GM04504 (cell line): ENCODE measurements around the gene ADTRP.

Experiments
- DNase-seq: peaks from one replicate; pipeline ENCODE4 v3.0.0-alpha.2; 2012; ENCODE audit warnings: low read depth

The ADTRP gene

GRCh38 chr6:11778648-11779328, at the start of gene ADTRP:
TSS of gene ADTRP (minus strand) at chr6:11778803. CDS start at chr6:11778759, 44 bp downstream.
- DNase-seq = no peak

- no peak for DNase-seq
Measured at GRCh38 chr6:11826779-11827178, 48.2 kb upstream of the ADTRP start.

GRCh38 chr6:11824986-11825385, 46.4 kb upstream of the ADTRP start:
- DNase-seq = no peak

GRCh38 chr6:11822346-11822745, 43.7 kb upstream of the ADTRP start:
- no peak for DNase-seq

- no peak for DNase-seq
Measured at GRCh38 chr6:11821781-11822180, 43.2 kb upstream of the ADTRP start.

GRCh38 chr6:11820821-11821220, 42.2 kb upstream of the ADTRP start:
- no peak for DNase-seq

GRCh38 chr6:11819486-11819885, 40.9 kb upstream of the ADTRP start:
- DNase-seq = no peak

- DNase-seq = no peak
Measured at GRCh38 chr6:11815231-11815630, 36.6 kb upstream of the ADTRP start.

- DNase-seq = no peak
Measured at GRCh38 chr6:11814819-11815218, 36.2 kb upstream of the ADTRP start.

GRCh38 chr6:11814106-11814505, 35.5 kb upstream of the ADTRP start:
- DNase-seq = no peak

- no peak for DNase-seq
Measured at GRCh38 chr6:11813606-11814005, 35.0 kb upstream of the ADTRP start.

GRCh38 chr6:11812951-11813350, 34.3 kb upstream of the ADTRP start:
- no peak for DNase-seq

- no peak for DNase-seq
Measured at GRCh38 chr6:11812439-11812838, 33.8 kb upstream of the ADTRP start.

- no peak for DNase-seq
Measured at GRCh38 chr6:11811644-11812264, 33.2 kb upstream of the ADTRP start.

- no peak for DNase-seq
Measured at GRCh38 chr6:11810854-11811643, 32.4 kb upstream of the ADTRP start.

- DNase-seq = peak; percentile 57
Measured at GRCh38 chr6:11810039-11810541, 31.5 kb upstream of the ADTRP start.

GRCh38 chr6:11808054-11808453, 29.5 kb upstream of the ADTRP start:
- DNase-seq = no peak

- DNase-seq = no peak
Measured at GRCh38 chr6:11806561-11807317, 28.1 kb upstream of the ADTRP start.

GRCh38 chr6:11805259-11806053, 26.9 kb upstream of the ADTRP start:
- DNase-seq = no peak

GRCh38 chr6:11804701-11805100, 26.1 kb upstream of the ADTRP start:
- DNase-seq = no peak

GRCh38 chr6:11804135-11804534, 25.5 kb upstream of the ADTRP start:
- no peak for DNase-seq
